Activated CD4-positive, alpha-beta T cell treated with anti-CD3 and anti-CD28 coated beads for 36 hours (primary cell): ENCODE measurements around the gene ULBP1. TPM values are rescaled to one million over a fixed set of nuclear protein-coding genes. Genes with fewer than 3 reads are reported as not detected.
"Not testable (repeated sequence)": the region's sequence is repeated elsewhere in the genome, so short reads cannot be mapped to it uniquely, and the experiment has no call there.

Source experiments
- ATAC-seq: fragments of 200-7000 bp; cut with Tn5 transposase; one replicate; pipeline ENCODE4 v1.10.0; 2021; ENCODE audit warnings: mild to moderate bottlenecking, moderate library complexity
- CTCF ChIA-PET: fragments of 350-600 bp; sonication (Branson Sonifier 250); formaldehyde crosslinking; loops from one replicate; lab custom pipeline; 2021; ENCODE audit warnings: antibody characterized with exemption; lab: Charles Lee
- POLR2A ChIA-PET: fragments of 350-600 bp; sonication (Branson Sonifier 250); formaldehyde crosslinking; loops from one replicate; lab custom pipeline; 2021; ENCODE audit warnings: antibody characterized with exemption, inconsistent platforms; lab: Charles Lee
- DNase-seq: peaks from one replicate; pipeline ENCODE4 v3.0.0-alpha.2; 2020
- H3K27ac Mint-ChIP-seq: one replicate; pipeline ENCODE4 v1.8.0; 2021; ENCODE audit warnings: mixed read lengths
- H3K27me3 Mint-ChIP-seq: one replicate; pipeline ENCODE4 v1.8.0; 2021; ENCODE audit warnings: mixed read lengths
- H3K36me3 Mint-ChIP-seq: one replicate; pipeline ENCODE4 v1.8.0; 2021; ENCODE audit warnings: low read depth, mixed read lengths
- H3K4me1 Mint-ChIP-seq: one replicate; pipeline ENCODE4 v1.8.0; 2021; ENCODE audit warnings: mixed read lengths
- H3K4me3 Mint-ChIP-seq: one replicate; pipeline ENCODE4 v1.8.0; 2021; ENCODE audit warnings: mild to moderate bottlenecking, moderate library complexity, mixed read lengths
- H3K9me3 Mint-ChIP-seq: one replicate; pipeline ENCODE4 v1.8.0; 2021; ENCODE audit warnings: low read depth, mixed read lengths
- intact Hi-C, 2 experiments: fragments of 100-400 bp; cut with DNase I in 1 of 2; cut with micrococcal nuclease in 1 of 2; formaldehyde crosslinking; loops; one replicate each; pipeline versions ENCODE4 v1.14.2 to v1.15.1; 2022 to 2024; cut with DNase I, micrococcal nuclease
- total RNA-seq, 2 experiments: library from RNA; stranded (reverse); gene quantifications; one replicate each; pipeline ENCODE4 v1.2.3, GENCODE V29; 2021

Gene ULBP1
- total RNA-seq, 2 experiments from 2014 or later, result 2.7 to 5.0 TPM

GRCh38 chr6:149991838-149992237 is 28.1 kb downstream of the ULBP1 start:
- intact Hi-C loops, result no loop called here
- Mint-ChIP-seq H3K9me3 (peaks cover 7% of the 10 kb centered on the region), H3K4me1 (peaks cover 24% of the 10 kb centered on the region), H3K36me3 (peaks cover 7% of the 10 kb centered on the region), H3K27me3 (peaks cover 80% of the 10 kb centered on the region), H3K4me3 (no peak overlapping the region), H3K27ac (no peak overlapping the region)
- ChIA-PET CTCF (interaction anchor here (0.6 to 2.5 kb wide), 5 partner anchors 15 to 56 kb away, joined by 3 to 11 read pairs (median 4); no protein-coding TSS in a partner anchor), POLR2A (interaction anchor here (0.7 kb wide), 1 partner anchor 926 kb away, joined by 3 read pairs; no protein-coding TSS in a partner anchor)
- DNase-seq (no peak), ATAC-seq (no peak)

- H3K27ac Mint-ChIP-seq, result no peak overlapping the region
- no peaks in the 10 kb centered on the region for H3K36me3 Mint-ChIP-seq
- peaks cover 76% of the 10 kb centered on the region for H3K27me3 Mint-ChIP-seq
- no peak for DNase-seq
- no peaks in the 10 kb centered on the region for H3K9me3 Mint-ChIP-seq
- no peak overlapping the region for H3K4me3 Mint-ChIP-seq
- ChIA-PET CTCF (interaction anchor here (1.4 kb wide), 1 partner anchor 9 kb away, joined by 3 read pairs; no protein-coding TSS in a partner anchor), POLR2A (no interaction called here)
- H3K4me1 Mint-ChIP-seq, result peaks cover 17% of the 10 kb centered on the region
- intact Hi-C loops, result no loop called here
- no peak for ATAC-seq
Measured at GRCh38 chr6:149995235-149995750, 31.6 kb downstream of the ULBP1 start.

- Mint-ChIP-seq H3K4me3 (no peak overlapping the region), H3K27me3 (peaks cover 77% of the 10 kb centered on the region), H3K9me3 (no peaks in the 10 kb centered on the region), H3K36me3 (no peaks in the 10 kb centered on the region), H3K27ac (no peak overlapping the region), H3K4me1 (peaks cover 19% of the 10 kb centered on the region)
- no peak for DNase-seq
- ATAC-seq, result no peak
- CTCF ChIA-PET, result no interaction called here
- intact Hi-C loops, result no loop called here
- POLR2A ChIA-PET, result no interaction called here
Measured at GRCh38 chr6:149995971-149996370, 32.2 kb downstream of the ULBP1 start.

- Mint-ChIP-seq H3K27me3 (peaks cover 51% of the 10 kb centered on the region), H3K9me3 (peaks cover 3% of the 10 kb centered on the region), H3K27ac (no peak overlapping the region), H3K4me3 (no peak overlapping the region), H3K4me1 (peaks cover 36% of the 10 kb centered on the region), H3K36me3 (peaks cover 2% of the 10 kb centered on the region)
- DNase-seq (no peak), ATAC-seq (no peak)
- ChIA-PET POLR2A (no interaction called here), CTCF (interaction anchor here (1.0 kb wide), 1 partner anchor 10 kb away, joined by 6 read pairs; no protein-coding TSS in a partner anchor)
- intact Hi-C loops, result loop anchor here in 1 of 2 experiments (10.0 kb wide), 3 partner anchors 505 to 1455 kb away; partner anchors contain the start of genes PLEKHG1 and RMND1
Measured at GRCh38 chr6:149999636-150000035, 35.9 kb downstream of the ULBP1 start.

- Mint-ChIP-seq H3K4me3 (peak overlapping the region; percentile 0), H3K4me1 (peaks cover 46% of the 10 kb centered on the region), H3K36me3 (peaks cover 2% of the 10 kb centered on the region), H3K27me3 (peaks cover 42% of the 10 kb centered on the region), H3K9me3 (peaks cover 3% of the 10 kb centered on the region), H3K27ac (peak overlapping the region; percentile 12)
- ChIA-PET CTCF (no interaction called here), POLR2A (no interaction called here)
- DNase-seq, result peak; percentile 48
- ATAC-seq, result peak; percentile 57
- intact Hi-C loops, result loop anchor here in 1 of 2 experiments (1.0 to 10.0 kb wide), 4 partner anchors 38 to 1453 kb away; partner anchors contain the start of genes PLEKHG1, RMND1 and ULBP1
Measured at GRCh38 chr6:150001295-150002008, 37.7 kb downstream of the ULBP1 start.

- ChIA-PET POLR2A (no interaction called here), CTCF (no interaction called here)
- intact Hi-C loops, result loop anchor here in 1 of 2 experiments (10.0 kb wide), 3 partner anchors 508 to 1452 kb away; partner anchors contain the start of genes PLEKHG1 and RMND1
- Mint-ChIP-seq H3K27me3 (peaks cover 32% of the 10 kb centered on the region), H3K9me3 (peaks cover 3% of the 10 kb centered on the region), H3K4me1 (peaks cover 55% of the 10 kb centered on the region), H3K4me3 (no peak overlapping the region), H3K27ac (no peak overlapping the region), H3K36me3 (peaks cover 2% of the 10 kb centered on the region)
- ATAC-seq, result no peak
- no peak for DNase-seq
Measured at GRCh38 chr6:150002710-150003109, 39.0 kb downstream of the ULBP1 start.

- DNase-seq, H3K9me3 Mint-ChIP-seq, POLR2A ChIA-PET, CTCF ChIA-PET, H3K27ac Mint-ChIP-seq, H3K36me3 Mint-ChIP-seq, ATAC-seq, H3K4me3 Mint-ChIP-seq: not testable (repeated sequence)
- intact Hi-C loops, result loop anchor here in 1 of 2 experiments (10.0 kb wide), 3 partner anchors 509 to 1451 kb away; partner anchors contain the start of genes PLEKHG1 and RMND1
- Mint-ChIP-seq H3K27me3 (peaks cover 32% of the 10 kb centered on the region), H3K4me1 (peaks cover 59% of the 10 kb centered on the region)
Measured at GRCh38 chr6:150003599-150003998, 39.9 kb downstream of the ULBP1 start.

- Mint-ChIP-seq H3K27ac (peak overlapping the region; percentile 43), H3K9me3 (peaks cover 3% of the 10 kb centered on the region), H3K4me1 (peaks cover 61% of the 10 kb centered on the region), H3K4me3 (peak overlapping the region; percentile 75), H3K27me3 (peaks cover 31% of the 10 kb centered on the region), H3K36me3 (peaks cover 2% of the 10 kb centered on the region)
- peak; percentile 59 for DNase-seq
- ChIA-PET CTCF (interaction anchor here (0.6 to 1.2 kb wide), 3 partner anchors 10 to 821 kb away, joined by 3 to 4 read pairs (median 3); no protein-coding TSS in a partner anchor), POLR2A (interaction anchor here (0.6 kb wide), 1 partner anchor 68 kb away, joined by 3 read pairs; no protein-coding TSS in a partner anchor)
- ATAC-seq, result peak; percentile 10
- intact Hi-C loops, result loop anchor here (2.0 to 10.0 kb wide), 6 partner anchors 39 to 1451 kb away; partner anchors contain the start of genes NUP43 (in 1 of the 2), PLEKHG1 (in 1 of the 2), RMND1 (in 1 of the 2) and ULBP3 (in 1 of the 2)
Measured at GRCh38 chr6:150004101-150004782, 40.5 kb downstream of the ULBP1 start.

- ATAC-seq (peak; percentile 74), DNase-seq (peak; percentile 93)
- peaks cover 3% of the 10 kb centered on the region for H3K9me3 Mint-ChIP-seq
- ChIA-PET CTCF (interaction anchor here (0.6 to 1.2 kb wide), 3 partner anchors 11 to 820 kb away, joined by 3 to 4 read pairs (median 3); no protein-coding TSS in a partner anchor), POLR2A (interaction anchor here (0.6 kb wide), 1 partner anchor 69 kb away, joined by 3 read pairs; no protein-coding TSS in a partner anchor)
- H3K36me3 Mint-ChIP-seq, result peaks cover 2% of the 10 kb centered on the region
- peaks cover 30% of the 10 kb centered on the region for H3K27me3 Mint-ChIP-seq
- H3K4me3 Mint-ChIP-seq, result peak overlapping the region; percentile 75
- peaks cover 59% of the 10 kb centered on the region for H3K4me1 Mint-ChIP-seq
- H3K27ac Mint-ChIP-seq, result no peak overlapping the region
- intact Hi-C loops, result loop anchor here (1.0 to 10.0 kb wide), 10 partner anchors 40 to 1450 kb away; partner anchors contain the start of genes GINM1 (in 1 of the 2), LRP11 (in 1 of the 2), NUP43 (in 1 of the 2) and PLEKHG1 (in 1 of the 2)
Measured at GRCh38 chr6:150004783-150005717, 41.3 kb downstream of the ULBP1 start.
